ENCODE data around the gene DCST1.

DCST1 gene

GRCh38 chr1:155022927-155023236 is 10.7 kb upstream of the DCST1 start:
- peaks cover 3 to 6% of the 10 kb centered on the region in 2 donors for H3K4me1 ChIP-seq (ENCODE audit: control insufficient read depth in 2 of 2, insufficient read depth in 2 of 2, low read length in 2 of 2)
- no peak overlapping the region for H3K27ac ChIP-seq (ENCODE audit: low read depth in 2 of 2, low read length in 2 of 2)

DNA sequence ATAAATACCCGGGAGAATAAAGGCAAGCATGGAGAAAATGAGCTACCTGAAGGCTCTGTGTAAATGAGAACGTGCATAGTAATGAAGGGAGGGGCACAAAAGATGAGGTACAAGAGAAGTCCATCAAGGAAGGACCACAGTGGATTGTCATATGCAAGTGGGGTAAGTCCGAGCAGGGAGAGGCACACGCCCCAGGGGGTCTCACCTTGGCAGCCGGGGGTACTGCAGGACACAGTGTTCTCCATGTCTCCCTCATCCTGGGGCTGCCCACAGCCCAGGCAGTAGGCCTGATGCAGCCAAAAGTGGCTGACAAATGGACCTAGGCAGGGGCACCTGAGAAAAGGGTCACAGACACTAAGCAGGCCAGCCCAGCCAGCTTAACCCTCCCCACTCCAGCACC is 10.0 kb upstream of the DCST1 start:
- no peak overlapping the region for H3K27ac ChIP-seq (ENCODE audit: low read depth in 2 of 2, low read length in 2 of 2)
- no peak overlapping the region for H3K9ac ChIP-seq (ENCODE audit: low read depth in 1 of 2, low read length in 2 of 2)
- H3K4me3 ChIP-seq (ENCODE audit: low read length in 2 of 2) = no peak overlapping the region
- peaks cover 0 to 3% of the 10 kb centered on the region in 2 donors for H3K4me1 ChIP-seq (ENCODE audit: control insufficient read depth in 2 of 2, insufficient read depth in 2 of 2, low read length in 2 of 2)
- H3K9me3 ChIP-seq (ENCODE audit: control insufficient read depth in 2 of 2, low read length in 2 of 2) = no peaks in the 10 kb centered on the region
- H3K36me3 ChIP-seq (ENCODE audit: control insufficient read depth in 2 of 2, insufficient read depth in 2 of 2, low read length in 2 of 2) = peaks cover 0 to 8% of the 10 kb centered on the region in 2 donors
- no peaks in the 10 kb centered on the region for H3K27me3 ChIP-seq (ENCODE audit: control insufficient read depth in 2 of 2, insufficient read depth in 2 of 2, low read length in 2 of 2)

More at GRCh38 chr1:155022927-155023236, 10.7 kb upstream of the DCST1 start:
- Histone ChIP-seq H3K9ac (ENCODE audit: low read depth in 1 of 2, low read length in 2 of 2) (no peak overlapping the region), H3K27me3 (ENCODE audit: control insufficient read depth in 2 of 2, insufficient read depth in 2 of 2, low read length in 2 of 2) (no peaks in the 10 kb centered on the region), H3K9me3 (ENCODE audit: control insufficient read depth in 2 of 2, low read length in 2 of 2) (no peaks in the 10 kb centered on the region), H3K36me3 (ENCODE audit: control insufficient read depth in 2 of 2, insufficient read depth in 2 of 2, low read length in 2 of 2) (peaks cover 0 to 11% of the 10 kb centered on the region in 2 donors), H3K4me3 (ENCODE audit: low read length in 2 of 2) (no peak overlapping the region)

GRCh38 chr1:155024315-155024714 is 9.3 kb upstream of the DCST1 start:
- Histone ChIP-seq H3K27ac (ENCODE audit: low read depth in 2 of 2, low read length in 2 of 2) (no peak overlapping the region), H3K27me3 (ENCODE audit: control insufficient read depth in 2 of 2, insufficient read depth in 2 of 2, low read length in 2 of 2) (no peaks in the 10 kb centered on the region), H3K36me3 (ENCODE audit: control insufficient read depth in 2 of 2, insufficient read depth in 2 of 2, low read length in 2 of 2) (peaks cover 0 to 2% of the 10 kb centered on the region in 2 donors), H3K9me3 (ENCODE audit: control insufficient read depth in 2 of 2, low read length in 2 of 2) (no peaks in the 10 kb centered on the region), H3K4me3 (ENCODE audit: low read length in 2 of 2) (no peak overlapping the region), H3K9ac (ENCODE audit: low read depth in 1 of 2, low read length in 2 of 2) (no peak overlapping the region), H3K4me1 (ENCODE audit: control insufficient read depth in 2 of 2, insufficient read depth in 2 of 2, low read length in 2 of 2) (peaks cover 0 to 3% of the 10 kb centered on the region in 2 donors)

GRCh38 chr1:155026154-155026553 is 7.5 kb upstream of the DCST1 start:
- Histone ChIP-seq H3K4me3 (ENCODE audit: low read length in 2 of 2) (no peak overlapping the region), H3K4me1 (ENCODE audit: control insufficient read depth in 2 of 2, insufficient read depth in 2 of 2, low read length in 2 of 2) (peaks cover 0 to 3% of the 10 kb centered on the region in 2 donors), H3K27me3 (ENCODE audit: control insufficient read depth in 2 of 2, insufficient read depth in 2 of 2, low read length in 2 of 2) (no peaks in the 10 kb centered on the region), H3K27ac (ENCODE audit: low read depth in 2 of 2, low read length in 2 of 2) (no peak overlapping the region), H3K36me3 (ENCODE audit: control insufficient read depth in 2 of 2, insufficient read depth in 2 of 2, low read length in 2 of 2) (no peaks in the 10 kb centered on the region), H3K9ac (ENCODE audit: low read depth in 1 of 2, low read length in 2 of 2) (no peak overlapping the region), H3K9me3 (ENCODE audit: control insufficient read depth in 2 of 2, low read length in 2 of 2) (no peaks in the 10 kb centered on the region)

- H3K9ac ChIP-seq (ENCODE audit: low read depth in 1 of 2, low read length in 2 of 2) = no peak overlapping the region
- H3K9me3 ChIP-seq (ENCODE audit: control insufficient read depth in 2 of 2, low read length in 2 of 2) = no peaks in the 10 kb centered on the region
- peaks cover 0 to 3% of the 10 kb centered on the region in 2 donors for H3K4me1 ChIP-seq (ENCODE audit: control insufficient read depth in 2 of 2, insufficient read depth in 2 of 2, low read length in 2 of 2)
- no peaks in the 10 kb centered on the region for H3K36me3 ChIP-seq (ENCODE audit: control insufficient read depth in 2 of 2, insufficient read depth in 2 of 2, low read length in 2 of 2)
- no peak overlapping the region for H3K4me3 ChIP-seq (ENCODE audit: low read length in 2 of 2)
- no peak overlapping the region for H3K27ac ChIP-seq (ENCODE audit: low read depth in 2 of 2, low read length in 2 of 2)
- no peaks in the 10 kb centered on the region for H3K27me3 ChIP-seq (ENCODE audit: control insufficient read depth in 2 of 2, insufficient read depth in 2 of 2, low read length in 2 of 2)
These were observed 7.0 kb upstream of the DCST1 start for GRCh38 chr1:155026588-155026987.

GRCh38 chr1:155029513-155030242 is 3.9 kb upstream of the DCST1 start:
- H3K9ac ChIP-seq (ENCODE audit: low read depth in 1 of 2, low read length in 2 of 2) = no peak overlapping the region
- H3K27ac ChIP-seq (ENCODE audit: low read depth in 2 of 2, low read length in 2 of 2) = no peak overlapping the region
- no peaks in the 10 kb centered on the region for H3K4me1 ChIP-seq (ENCODE audit: control insufficient read depth in 2 of 2, insufficient read depth in 2 of 2, low read length in 2 of 2)
- no peaks in the 10 kb centered on the region for H3K27me3 ChIP-seq (ENCODE audit: control insufficient read depth in 2 of 2, insufficient read depth in 2 of 2, low read length in 2 of 2)
- H3K36me3 ChIP-seq (ENCODE audit: control insufficient read depth in 2 of 2, insufficient read depth in 2 of 2, low read length in 2 of 2) = no peaks in the 10 kb centered on the region
- no peaks in the 10 kb centered on the region for H3K9me3 ChIP-seq (ENCODE audit: control insufficient read depth in 2 of 2, low read length in 2 of 2)
- no peak overlapping the region for H3K4me3 ChIP-seq (ENCODE audit: low read length in 2 of 2)

DNA sequence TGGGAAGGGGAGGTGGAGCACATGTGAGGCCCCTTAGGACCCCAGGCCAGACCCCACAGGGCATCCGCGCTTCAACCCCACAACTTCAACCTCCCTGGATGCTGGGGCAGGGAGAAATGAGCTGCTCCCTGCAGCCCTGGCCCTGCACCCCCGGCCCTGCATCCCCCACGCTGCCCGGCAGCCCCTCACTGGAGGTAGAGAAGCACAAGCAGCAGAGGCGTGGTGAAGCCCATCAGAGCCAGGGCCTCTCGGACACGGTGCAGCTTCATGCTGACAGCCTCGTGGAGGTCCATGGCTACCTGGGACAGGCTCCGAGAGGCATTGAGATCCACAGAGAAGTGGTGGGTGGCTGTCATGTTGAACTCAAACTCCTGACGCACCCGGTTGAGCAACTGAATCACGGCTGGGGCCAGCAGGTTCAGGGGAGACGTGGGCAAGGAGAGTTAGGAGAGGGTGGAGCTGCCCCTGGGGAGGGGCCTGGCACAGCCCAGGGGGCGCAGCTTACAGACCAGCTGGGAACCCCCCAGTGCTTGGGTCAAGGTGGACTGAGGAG is 3.3 kb upstream of the DCST1 start:
- Histone ChIP-seq H3K4me3 (ENCODE audit: low read length in 2 of 2) (no peak overlapping the region), H3K27ac (ENCODE audit: low read depth in 2 of 2, low read length in 2 of 2) (no peak overlapping the region), H3K27me3 (ENCODE audit: control insufficient read depth in 2 of 2, insufficient read depth in 2 of 2, low read length in 2 of 2) (no peaks in the 10 kb centered on the region), H3K9ac (ENCODE audit: low read depth in 1 of 2, low read length in 2 of 2) (no peak overlapping the region), H3K4me1 (ENCODE audit: control insufficient read depth in 2 of 2, insufficient read depth in 2 of 2, low read length in 2 of 2) (no peaks in the 10 kb centered on the region), H3K36me3 (ENCODE audit: control insufficient read depth in 2 of 2, insufficient read depth in 2 of 2, low read length in 2 of 2) (no peaks in the 10 kb centered on the region), H3K9me3 (ENCODE audit: control insufficient read depth in 2 of 2, low read length in 2 of 2) (no peaks in the 10 kb centered on the region)

GRCh38 chr1:155030899-155031298 is 2.7 kb upstream of the DCST1 start:
- H3K9me3 ChIP-seq (ENCODE audit: control insufficient read depth in 2 of 2, low read length in 2 of 2) = no peaks in the 10 kb centered on the region
- no peak overlapping the region for H3K9ac ChIP-seq (ENCODE audit: low read depth in 1 of 2, low read length in 2 of 2)
- H3K36me3 ChIP-seq (ENCODE audit: control insufficient read depth in 2 of 2, insufficient read depth in 2 of 2, low read length in 2 of 2) = no peaks in the 10 kb centered on the region
- H3K4me1 ChIP-seq (ENCODE audit: control insufficient read depth in 2 of 2, insufficient read depth in 2 of 2, low read length in 2 of 2) = no peaks in the 10 kb centered on the region
- no peak overlapping the region for H3K4me3 ChIP-seq (ENCODE audit: low read length in 2 of 2)
- H3K27me3 ChIP-seq (ENCODE audit: control insufficient read depth in 2 of 2, insufficient read depth in 2 of 2, low read length in 2 of 2) = no peaks in the 10 kb centered on the region
- H3K27ac ChIP-seq (ENCODE audit: low read depth in 2 of 2, low read length in 2 of 2) = no peak overlapping the region

DNA sequence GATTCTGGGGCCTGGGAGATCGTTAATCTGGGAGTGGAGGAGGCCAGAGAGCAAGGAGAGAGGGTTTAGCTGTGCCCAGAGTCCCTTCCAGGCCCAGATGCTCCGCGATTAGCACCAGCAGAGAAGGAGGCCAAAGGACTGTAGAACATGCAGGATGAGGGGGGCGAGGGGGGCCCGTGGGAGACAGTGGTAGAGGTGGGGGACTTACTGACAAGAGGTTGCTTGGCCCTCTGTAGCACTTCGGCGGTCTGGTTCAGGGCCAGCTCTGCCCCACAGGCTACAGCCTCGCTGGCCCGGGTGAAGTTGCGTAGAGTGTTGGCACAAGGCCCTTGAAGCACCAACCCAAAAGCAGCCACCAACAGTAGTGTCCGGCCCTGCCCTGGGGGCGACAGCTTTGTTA is 738 bp upstream of the DCST1 start:
- Histone ChIP-seq H3K27ac (ENCODE audit: low read depth in 2 of 2, low read length in 2 of 2) (no peak overlapping the region), H3K9me3 (ENCODE audit: control insufficient read depth in 2 of 2, low read length in 2 of 2) (no peaks in the 10 kb centered on the region), H3K36me3 (ENCODE audit: control insufficient read depth in 2 of 2, insufficient read depth in 2 of 2, low read length in 2 of 2) (no peaks in the 10 kb centered on the region), H3K27me3 (ENCODE audit: control insufficient read depth in 2 of 2, insufficient read depth in 2 of 2, low read length in 2 of 2) (no peaks in the 10 kb centered on the region), H3K4me3 (ENCODE audit: low read length in 2 of 2) (no peak overlapping the region), H3K9ac (ENCODE audit: low read depth in 1 of 2, low read length in 2 of 2) (no peak overlapping the region), H3K4me1 (ENCODE audit: control insufficient read depth in 2 of 2, insufficient read depth in 2 of 2, low read length in 2 of 2) (peaks cover 3 to 9% of the 10 kb centered on the region in 2 donors)

DNA sequence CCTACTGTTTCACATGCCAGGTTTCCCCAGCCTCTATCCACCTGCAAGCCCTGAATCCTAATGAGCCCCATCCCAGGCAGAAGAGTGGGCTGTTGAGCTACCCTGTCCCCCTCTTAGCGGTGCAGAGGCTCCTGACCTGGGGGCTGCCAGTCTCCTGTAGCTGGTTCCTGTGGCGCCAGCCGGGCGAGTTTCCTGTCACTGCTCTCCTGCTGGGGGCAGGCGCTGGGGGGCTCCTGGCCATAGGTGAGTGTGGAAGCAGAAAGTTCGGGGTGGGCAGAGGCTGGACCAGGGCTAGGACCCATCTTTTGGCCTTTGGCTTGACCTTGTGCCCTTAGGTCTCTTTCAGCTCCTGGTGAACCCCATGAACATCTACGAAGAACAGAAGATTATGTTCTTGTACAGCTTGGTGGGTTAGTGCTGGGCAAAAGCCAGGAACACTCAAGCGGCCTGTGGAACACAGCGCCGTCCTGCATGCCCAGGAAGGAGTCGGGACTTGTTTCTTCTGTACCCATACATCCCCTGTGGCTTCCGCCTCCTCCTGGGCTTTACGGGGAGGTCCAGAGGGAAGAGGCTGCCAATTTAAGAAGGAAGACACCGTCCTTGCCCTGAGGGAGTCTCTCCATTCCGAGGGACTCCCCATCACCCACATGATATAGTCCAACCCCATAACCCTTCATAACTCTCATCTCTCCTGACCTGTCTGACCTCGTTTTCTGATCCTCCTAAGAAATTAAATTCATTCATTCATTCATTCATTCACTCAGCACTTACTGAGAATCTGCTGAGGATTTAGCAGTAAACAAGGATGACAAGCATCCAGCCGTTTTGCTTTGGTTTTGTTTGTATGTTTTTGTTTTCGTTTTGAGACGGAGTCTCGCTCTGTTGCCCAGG is 939 bp downstream of the DCST1 start:
- no peak overlapping the region for H3K4me3 ChIP-seq (ENCODE audit: low read length in 2 of 2)
- H3K27ac ChIP-seq (ENCODE audit: low read depth in 2 of 2, low read length in 2 of 2) = no peak overlapping the region
- H3K9me3 ChIP-seq (ENCODE audit: control insufficient read depth in 2 of 2, low read length in 2 of 2) = no peaks in the 10 kb centered on the region
- peaks cover 18 to 26% of the 10 kb centered on the region in 2 donors for H3K4me1 ChIP-seq (ENCODE audit: control insufficient read depth in 2 of 2, insufficient read depth in 2 of 2, low read length in 2 of 2)
- no peaks in the 10 kb centered on the region for H3K36me3 ChIP-seq (ENCODE audit: control insufficient read depth in 2 of 2, insufficient read depth in 2 of 2, low read length in 2 of 2)
- no peaks in the 10 kb centered on the region for H3K27me3 ChIP-seq (ENCODE audit: control insufficient read depth in 2 of 2, insufficient read depth in 2 of 2, low read length in 2 of 2)
- no peak overlapping the region for H3K9ac ChIP-seq (ENCODE audit: low read depth in 1 of 2, low read length in 2 of 2)

Data from mucosa of rectum (tissue), 2 donors.